AG10803 (cell line): Measurements from ENCODE around the gene GPHN.
A peak's percentile ranks its signal among the peaks of the same experiment; 100 is the strongest.

Experiments used
- DNase-seq: peaks from one replicate; pipeline ENCODE4 v3.0.0; 2010; ENCODE audit warnings: low read depth
- H3K4me3 ChIP-seq: 2 replicates; pipeline ENCODE4 v1.5.1; 2011; ENCODE audit warnings: mild to moderate bottlenecking, low read length, control low read depth
- CTCF ChIP-seq: conservative IDR thresholded peaks from 2 replicates; pipeline ENCODE4 v1.5.1; 2011; ENCODE audit warnings: mild to moderate bottlenecking, low read length, control low read depth, inconsistent platforms

Gene GPHN

GRCh38 chr14:66916421-66916820, 408.5 kb downstream of the GPHN start:
- no peak for DNase-seq
- H3K4me3 ChIP-seq: no peak overlapping the region
- no peak for TF ChIP-seq CTCF

- H3K4me3 ChIP-seq: no peak overlapping the region
- no peak for DNase-seq
- TF ChIP-seq CTCF: no peak
Observed at GRCh38 chr14:66918527-66918926, 410.6 kb downstream of the GPHN start.

- H3K4me3 ChIP-seq: no peak overlapping the region
- no peak for TF ChIP-seq CTCF
- peak; percentile 17 for DNase-seq
Observed at GRCh38 chr14:66920196-66920595, 412.2 kb downstream of the GPHN start.

- DNase-seq: no peak
- no peak for TF ChIP-seq CTCF
- H3K4me3 ChIP-seq: no peak overlapping the region
Observed at GRCh38 chr14:66923251-66923650, 415.3 kb downstream of the GPHN start.

- no peak for DNase-seq
- no peak for TF ChIP-seq CTCF
- H3K4me3 ChIP-seq: no peak overlapping the region
Observed at GRCh38 chr14:66939409-66939808, 431.5 kb downstream of the GPHN start.

GRCh38 chr14:66944872-66945271, 436.9 kb downstream of the GPHN start:
- no peak overlapping the region for H3K4me3 ChIP-seq
- peak; percentile 20 for DNase-seq
- no peak for TF ChIP-seq CTCF

- no peak overlapping the region for H3K4me3 ChIP-seq
- TF ChIP-seq CTCF: no peak
- DNase-seq: peak; percentile 7
Observed at GRCh38 chr14:66955159-66955558, 447.2 kb downstream of the GPHN start.
